HUES48 (cell line): Measurements from ENCODE around the gene NELL1.

Source experiments
- H3K27ac ChIP-seq: one replicate; pipeline ENCODE4 v1.7.0; 2013; ENCODE audit warnings: low read depth, low read length, inconsistent platforms
- H3K27me3 ChIP-seq: 2 replicates; pipeline ENCODE4 v1.6.1; 2013; ENCODE audit warnings: mild to moderate bottlenecking, low read length; ENCODE audit not compliant: control insufficient read depth, insufficient read depth
- H3K36me3 ChIP-seq: 2 replicates; pipeline ENCODE4 v1.6.1; 2013; ENCODE audit warnings: low read length; ENCODE audit not compliant: control insufficient read depth, insufficient read depth
- H3K4me1 ChIP-seq: 2 replicates; pipeline ENCODE4 v1.6.1; 2013; ENCODE audit warnings: mild to moderate bottlenecking, low read length; ENCODE audit not compliant: control insufficient read depth, insufficient read depth
- H3K4me3 ChIP-seq: 2 replicates; pipeline ENCODE4 v1.5.1; 2013; ENCODE audit warnings: mild to moderate bottlenecking, low read depth, low read length
- H3K9ac ChIP-seq: 2 replicates; pipeline ENCODE4 v1.6.1; 2013; ENCODE audit warnings: mild to moderate bottlenecking, low read depth, low read length, moderate library complexity
- H3K9me3 ChIP-seq: 2 replicates; pipeline ENCODE4 v1.6.1; 2013; ENCODE audit warnings: low read length; ENCODE audit not compliant: control insufficient read depth, insufficient read depth

Gene NELL1

GRCh38 chr11:20762116-20762844 is 92.9 kb downstream of the NELL1 start:
- Histone ChIP-seq H3K36me3 (no peaks in the 10 kb centered on the region), H3K27ac (no peak overlapping the region), H3K9ac (no peak overlapping the region), H3K9me3 (no peaks in the 10 kb centered on the region), H3K4me3 (no peak overlapping the region), H3K4me1 (no peaks in the 10 kb centered on the region), H3K27me3 (no peaks in the 10 kb centered on the region)

- H3K27me3 ChIP-seq = no peaks in the 10 kb centered on the region
- no peak overlapping the region for H3K9ac ChIP-seq
Observed at GRCh38 chr11:20762980-20763379, 93.6 kb downstream of the NELL1 start.

GRCh38 chr11:20770414-20770946 is 101.1 kb downstream of the NELL1 start:
- H3K27ac ChIP-seq = no peak overlapping the region
- no peaks in the 10 kb centered on the region for H3K36me3 ChIP-seq
- H3K9ac ChIP-seq = no peak overlapping the region
- no peaks in the 10 kb centered on the region for H3K9me3 ChIP-seq
- H3K27me3 ChIP-seq = no peaks in the 10 kb centered on the region
- no peaks in the 10 kb centered on the region for H3K4me1 ChIP-seq
- no peak overlapping the region for H3K4me3 ChIP-seq

More at GRCh38 chr11:20762980-20763379, 93.6 kb downstream of the NELL1 start:
- Histone ChIP-seq H3K4me3 (no peak overlapping the region), H3K36me3 (no peaks in the 10 kb centered on the region), H3K4me1 (no peaks in the 10 kb centered on the region), H3K9me3 (no peaks in the 10 kb centered on the region), H3K27ac (no peak overlapping the region)

GRCh38 chr11:20771026-20771425 is 101.6 kb downstream of the NELL1 start:
- Histone ChIP-seq H3K27ac (no peak overlapping the region), H3K9me3 (no peaks in the 10 kb centered on the region), H3K4me1 (no peaks in the 10 kb centered on the region), H3K27me3 (no peaks in the 10 kb centered on the region), H3K4me3 (no peak overlapping the region), H3K36me3 (no peaks in the 10 kb centered on the region), H3K9ac (no peak overlapping the region)

- Histone ChIP-seq H3K9me3 (no peaks in the 10 kb centered on the region), H3K9ac (no peak overlapping the region), H3K4me3 (no peak overlapping the region), H3K27ac (no peak overlapping the region), H3K4me1 (no peaks in the 10 kb centered on the region), H3K27me3 (no peaks in the 10 kb centered on the region), H3K36me3 (no peaks in the 10 kb centered on the region)
Observed at GRCh38 chr11:20771681-20772080, 102.3 kb downstream of the NELL1 start.

GRCh38 chr11:20775331-20775730 is 105.9 kb downstream of the NELL1 start:
- Histone ChIP-seq H3K27ac (no peak overlapping the region), H3K27me3 (no peaks in the 10 kb centered on the region), H3K4me1 (no peaks in the 10 kb centered on the region), H3K36me3 (no peaks in the 10 kb centered on the region), H3K9me3 (no peaks in the 10 kb centered on the region), H3K9ac (no peak overlapping the region), H3K4me3 (no peak overlapping the region)

GRCh38 chr11:20782775-20783174 is 113.4 kb downstream of the NELL1 start:
- Histone ChIP-seq H3K27me3 (no peaks in the 10 kb centered on the region), H3K27ac (no peak overlapping the region), H3K4me1 (no peaks in the 10 kb centered on the region), H3K4me3 (no peak overlapping the region), H3K9me3 (no peaks in the 10 kb centered on the region), H3K9ac (no peak overlapping the region), H3K36me3 (no peaks in the 10 kb centered on the region)

- Histone ChIP-seq H3K27ac (no peak overlapping the region), H3K27me3 (no peaks in the 10 kb centered on the region), H3K9ac (no peak overlapping the region), H3K4me1 (no peaks in the 10 kb centered on the region), H3K9me3 (no peaks in the 10 kb centered on the region), H3K4me3 (no peak overlapping the region), H3K36me3 (no peaks in the 10 kb centered on the region)
Observed at GRCh38 chr11:20783220-20783619, 113.8 kb downstream of the NELL1 start.

GRCh38 chr11:20790622-20791021 is 121.2 kb downstream of the NELL1 start:
- H3K9me3 ChIP-seq = no peaks in the 10 kb centered on the region; the same call in 1 of the 2 replicates
- H3K27ac ChIP-seq = no peak overlapping the region
- H3K9ac ChIP-seq = no peak overlapping the region
- no peak overlapping the region for H3K4me3 ChIP-seq
- no peaks in the 10 kb centered on the region for H3K4me1 ChIP-seq
- H3K36me3 ChIP-seq = no peaks in the 10 kb centered on the region
- H3K27me3 ChIP-seq = no peaks in the 10 kb centered on the region

- Histone ChIP-seq H3K9ac (no peak overlapping the region), H3K36me3 (no peaks in the 10 kb centered on the region), H3K4me3 (no peak overlapping the region), H3K27ac (no peak overlapping the region), H3K4me1 (no peaks in the 10 kb centered on the region), H3K9me3 (no peaks in the 10 kb centered on the region; the same call in 1 of the 2 replicates), H3K27me3 (no peaks in the 10 kb centered on the region)
Observed at GRCh38 chr11:20795005-20795404, 125.6 kb downstream of the NELL1 start.

- H3K4me3 ChIP-seq = no peak overlapping the region
- no peaks in the 10 kb centered on the region for H3K27me3 ChIP-seq
- H3K9ac ChIP-seq = no peak overlapping the region
- H3K27ac ChIP-seq = no peak overlapping the region
- no peaks in the 10 kb centered on the region for H3K4me1 ChIP-seq
- no peaks in the 10 kb centered on the region for H3K9me3 ChIP-seq
- H3K36me3 ChIP-seq = no peaks in the 10 kb centered on the region
Observed at GRCh38 chr11:20808328-20808727, 138.9 kb downstream of the NELL1 start.
